K562 (cell line): ENCODE results near the gene ACTL10. TPM values are rescaled to one million over a fixed set of nuclear protein-coding genes. Genes with fewer than 3 reads are reported as not detected.

ENCODE experiments used
- EP300 ChIP-seq: IDR thresholded peaks from 2 replicates; pipeline ENCODE4 v1.6.1; 2012; ENCODE audit warnings: low read length, improper control_type of control experiment
- HDAC2 ChIP-seq: fragments of 450-650 bp; IDR thresholded peaks from 2 replicates; pipeline ENCODE4 v1.6.1; 2016; ENCODE audit warnings: mild to moderate bottlenecking
- NR2C1 ChIP-seq, 2 experiments: fragments of 450-650 bp; IDR thresholded peaks; 2 replicates each; pipeline ENCODE4 v1.6.1; 2017; ENCODE audit warnings: mild to moderate bottlenecking in 2 of 2, antibody characterized with exemption in 1 of 2, inconsistent platforms in 1 of 2, missing compliant biosample characterization in 1 of 2, missing genetic modification characterization in 1 of 2
- NR2C2 ChIP-seq, 2 experiments: fragments of 200-800 bp in 1 of 2; sonication (Bioruptor generic) in 1 of 2; sonication (generic) in 1 of 2; formaldehyde crosslinking in 1 of 2; IDR thresholded peaks; 2 replicates each; pipeline versions ENCODE4 v1.6.1 to v1.8.0; 2016 to 2022; ENCODE audit warnings: mild to moderate bottlenecking in 1 of 2, missing compliant biosample characterization in 1 of 2, missing genetic modification characterization in 1 of 2, missing genetic modification reagents in 1 of 2
- RB1 ChIP-seq: fragments of 450-650 bp; IDR thresholded peaks from 2 replicates; pipeline ENCODE4 v1.6.1; 2017; ENCODE audit warnings: low read depth, mild to moderate bottlenecking
- RBM22 ChIP-seq: fragments of 200-400 bp; formaldehyde crosslinking; IDR thresholded peaks from 2 replicates; pipeline ENCODE4 v1.6.1; 2018; ENCODE audit warnings: low read length, low read depth; ENCODE audit not compliant: poor library complexity, severe bottlenecking
- RCOR1 ChIP-seq, 2 experiments: IDR thresholded peaks; 2 replicates each; pipeline ENCODE4 v1.6.1; 2012; ENCODE audit warnings: low read depth in 2 of 2, low read length in 2 of 2, borderline replicate concordance in 1 of 2, improper control_type of control experiment in 1 of 2
- TAF9B ChIP-seq: fragments of 450-650 bp; IDR thresholded peaks from 2 replicates; pipeline ENCODE4 v1.6.1; 2018; ENCODE audit warnings: mild to moderate bottlenecking; ENCODE audit not compliant: partially characterized antibody
- TBP ChIP-seq: optimal IDR thresholded peaks from 2 replicates; pipeline ENCODE3; 2011; ENCODE audit warnings: low read depth, low read length, improper control_type of control experiment
- TCF3 ChIP-seq: sonication (generic); formaldehyde crosslinking; IDR thresholded peaks from 2 replicates; pipeline ENCODE4 v1.4.0; 2020; ENCODE audit warnings: mild to moderate bottlenecking, missing genetic modification reagents
- ZNF23 ChIP-seq: fragments of 250-450 bp; sonication (Bioruptor Pico); IDR thresholded peaks from 2 replicates; pipeline ENCODE4 v1.4.0; 2020; ENCODE audit warnings: mild to moderate bottlenecking
- ZNF561 ChIP-seq: fragments of 450-650 bp; formaldehyde crosslinking; conservative IDR thresholded peaks from 2 replicates; pipeline ENCODE4 v1.4.0; 2020; ENCODE audit warnings: mild to moderate bottlenecking, moderate library complexity
- ZNF668 ChIP-seq: fragments of 250-450 bp; sonication (Bioruptor Pico); IDR thresholded peaks from 2 replicates; pipeline ENCODE4 v1.8.0; 2022; ENCODE audit warnings: mild to moderate bottlenecking, inconsistent platforms
- ZNF707 ChIP-seq: fragments of 250-450 bp; sonication (Bioruptor Pico); conservative IDR thresholded peaks from 2 replicates; pipeline ENCODE4 v1.8.0; 2022; ENCODE audit warnings: inconsistent platforms, mild to moderate bottlenecking, moderate library complexity
- ZNF77 ChIP-seq: fragments of 250-450 bp; sonication (Bioruptor Pico); IDR thresholded peaks from 2 replicates; pipeline ENCODE4 v1.5.0; 2020
- polyA plus RNA-seq, 8 experiments: library from polyadenylated mRNA; depleted of rRNA in 4 of 8; stranded (reverse) in 5 of 8; unstranded in 3 of 8; fragments of >200 nt; fragmentation: Nextera tagmentation in 2 of 8; fragmentation: Illumina TruSeq in 1 of 8; extraction: Ambion mirVana in 2 of 8; extraction: Trizol in 1 of 8; gene quantifications; 2 replicates each; pipeline versions ENCODE4 v1.2.1 to v1.2.3, GENCODE V29; 2011 to 2014; ENCODE audit warnings: inconsistent platforms in 1 of 8, missing spikeins in 1 of 8
- total RNA-seq, 7 experiments: library from RNA; depleted of rRNA in 6 of 7; stranded (reverse); fragments of >200 nt in 6 of 7; fragmentation: Illumina TruSeq in 2 of 7; extraction: Trizol in 2 of 7; gene quantifications; 2 replicates each; pipeline versions ENCODE4 v1.2.1 to v1.2.3, GENCODE V29; 2011 to 2021; ENCODE audit warnings: low replicate concordance in 1 of 7
- TF ChIP-seq, protein P1 (sequence below): sonication (generic); formaldehyde crosslinking; IDR thresholded peaks from 2 replicates; pipeline ENCODE4 v1.8.1; 2023; ENCODE audit warnings: mild to moderate bottlenecking, missing genetic modification reagents
- TF ChIP-seq, protein P2 (sequence below): fragments of 250-450 bp; sonication (Bioruptor Pico); IDR thresholded peaks from 2 replicates; pipeline ENCODE4 v1.5.1; 2021; ENCODE audit warnings: mild to moderate bottlenecking
- TF ChIP-seq, protein P3 (sequence below): fragments of 250-450 bp; sonication (Bioruptor Pico); IDR thresholded peaks from 2 replicates; pipeline ENCODE4 v1.5.0; 2020; ENCODE audit warnings: mild to moderate bottlenecking, borderline replicate concordance
- TF ChIP-seq, protein P4 (sequence below): sonication (generic); IDR thresholded peaks from 2 replicates; pipeline ENCODE4 v1.6.1; 2016
- TF ChIP-seq, protein P5 (sequence below): sonication (generic); formaldehyde crosslinking; IDR thresholded peaks from 2 replicates; pipeline ENCODE4 v1.8.0; 2022; ENCODE audit warnings: mild to moderate bottlenecking, missing genetic modification reagents, borderline replicate concordance

Gene ACTL10
- total and polyA plus RNA-seq, 9 of the 15 experiments (the other 6 are each of a cell fraction or from before 2014, with no cell fraction given) = 0.07 to 0.14 TPM; not detected in 7

DNA sequence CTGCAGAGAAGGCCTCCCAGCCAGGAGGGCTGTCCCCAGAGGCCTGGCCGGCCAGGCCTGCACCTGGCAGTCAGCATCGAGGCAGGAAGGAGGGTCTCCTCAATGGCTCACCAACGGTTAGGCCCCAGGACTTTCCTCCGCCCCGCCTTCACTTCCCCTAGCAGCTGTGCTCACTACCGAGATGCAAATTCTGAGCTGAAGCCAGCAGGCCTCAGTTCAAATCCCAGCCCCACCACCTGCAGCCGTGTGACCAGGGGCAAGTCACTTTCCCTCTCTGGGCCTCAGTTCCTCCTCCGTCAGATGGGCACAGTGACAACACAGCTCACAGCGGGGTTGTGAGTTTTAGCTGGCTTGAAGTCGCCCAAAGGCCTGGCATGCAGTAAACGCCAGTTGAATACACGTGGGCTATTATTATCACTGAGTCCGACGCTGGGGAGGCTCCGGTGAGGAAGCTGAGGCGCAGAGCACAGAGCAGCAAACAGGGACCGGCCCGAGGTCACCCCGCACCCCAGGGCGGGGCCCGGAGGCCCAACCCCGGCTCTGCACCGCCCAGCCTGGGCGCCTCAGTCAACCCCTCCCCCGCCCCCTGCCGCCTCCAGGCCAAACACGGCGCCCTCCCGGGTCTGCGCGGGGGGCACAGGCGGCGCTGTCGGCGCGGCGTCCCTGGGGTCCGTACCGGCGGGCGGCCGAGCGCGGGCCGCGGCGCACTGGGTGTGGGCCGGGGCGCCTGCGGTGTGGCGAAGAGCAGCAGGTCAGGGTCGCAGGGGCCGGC is 18.8 kb downstream of the ACTL10 start (continued):
- TF ChIP-seq, protein P1, sequence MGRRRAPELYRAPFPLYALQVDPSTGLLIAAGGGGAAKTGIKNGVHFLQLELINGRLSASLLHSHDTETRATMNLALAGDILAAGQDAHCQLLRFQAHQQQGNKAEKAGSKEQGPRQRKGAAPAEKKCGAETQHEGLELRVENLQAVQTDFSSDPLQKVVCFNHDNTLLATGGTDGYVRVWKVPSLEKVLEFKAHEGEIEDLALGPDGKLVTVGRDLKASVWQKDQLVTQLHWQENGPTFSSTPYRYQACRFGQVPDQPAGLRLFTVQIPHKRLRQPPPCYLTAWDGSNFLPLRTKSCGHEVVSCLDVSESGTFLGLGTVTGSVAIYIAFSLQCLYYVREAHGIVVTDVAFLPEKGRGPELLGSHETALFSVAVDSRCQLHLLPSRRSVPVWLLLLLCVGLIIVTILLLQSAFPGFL (CRISPR knock-in tag) = no peak
- TF ChIP-seq ZNF707 (CRISPR knock-in tag) = no peak
- no peak; the same call in 1 of the 2 replicates for TF ChIP-seq TCF3
- TF ChIP-seq TAF9B = no peak
- peak in 1 of 2 experiments; percentile 34; a peak in 1 of 4 replicates for TF ChIP-seq RCOR1 (IDR thresholded peaks at IDR 0.05; ENCODE audit: borderline replicate concordance in 1 of 2, low read depth in 2 of 2, low read length in 2 of 2)
- no peak for TF ChIP-seq ZNF77 (CRISPR knock-in tag)
- TF ChIP-seq, protein P2, sequence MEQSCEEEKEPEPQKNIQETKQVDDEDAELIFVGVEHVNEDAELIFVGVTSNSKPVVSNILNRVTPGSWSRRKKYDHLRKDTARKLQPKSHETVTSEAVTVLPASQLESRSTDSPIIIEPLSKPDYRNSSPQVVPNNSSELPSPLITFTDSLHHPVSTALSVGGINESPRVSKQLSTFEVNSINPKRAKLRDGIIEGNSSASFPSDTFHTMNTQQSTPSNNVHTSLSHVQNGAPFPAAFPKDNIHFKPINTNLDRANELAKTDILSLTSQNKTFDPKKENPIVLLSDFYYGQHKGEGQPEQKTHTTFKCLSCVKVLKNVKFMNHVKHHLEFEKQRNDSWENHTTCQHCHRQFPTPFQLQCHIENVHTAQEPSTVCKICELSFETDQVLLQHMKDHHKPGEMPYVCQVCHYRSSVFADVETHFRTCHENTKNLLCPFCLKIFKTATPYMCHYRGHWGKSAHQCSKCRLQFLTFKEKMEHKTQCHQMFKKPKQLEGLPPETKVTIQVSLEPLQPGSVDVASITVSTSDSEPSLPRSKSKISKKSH = no peak
- TF ChIP-seq, protein P3, sequence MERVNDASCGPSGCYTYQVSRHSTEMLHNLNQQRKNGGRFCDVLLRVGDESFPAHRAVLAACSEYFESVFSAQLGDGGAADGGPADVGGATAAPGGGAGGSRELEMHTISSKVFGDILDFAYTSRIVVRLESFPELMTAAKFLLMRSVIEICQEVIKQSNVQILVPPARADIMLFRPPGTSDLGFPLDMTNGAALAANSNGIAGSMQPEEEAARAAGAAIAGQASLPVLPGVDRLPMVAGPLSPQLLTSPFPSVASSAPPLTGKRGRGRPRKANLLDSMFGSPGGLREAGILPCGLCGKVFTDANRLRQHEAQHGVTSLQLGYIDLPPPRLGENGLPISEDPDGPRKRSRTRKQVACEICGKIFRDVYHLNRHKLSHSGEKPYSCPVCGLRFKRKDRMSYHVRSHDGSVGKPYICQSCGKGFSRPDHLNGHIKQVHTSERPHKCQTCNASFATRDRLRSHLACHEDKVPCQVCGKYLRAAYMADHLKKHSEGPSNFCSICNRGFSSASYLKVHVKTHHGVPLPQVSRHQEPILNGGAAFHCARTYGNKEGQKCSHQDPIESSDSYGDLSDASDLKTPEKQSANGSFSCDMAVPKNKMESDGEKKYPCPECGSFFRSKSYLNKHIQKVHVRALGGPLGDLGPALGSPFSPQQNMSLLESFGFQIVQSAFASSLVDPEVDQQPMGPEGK (CRISPR knock-in tag) = no peak
- TF ChIP-seq RBM22 = no peak
- no peak for TF ChIP-seq RB1
- no peak for TF ChIP-seq ZNF561 (CRISPR knock-in tag)
- TF ChIP-seq EP300 = no peak
- TF ChIP-seq NR2C1 (IDR thresholded peaks at IDR 0.05) = no peak
- TF ChIP-seq NR2C1 (tag; IDR thresholded peaks at IDR 0.05) = no peak
- TF ChIP-seq HDAC2 = no peak
- no peak for TF ChIP-seq ZNF668 (CRISPR knock-in tag)
- TF ChIP-seq, protein P4, sequence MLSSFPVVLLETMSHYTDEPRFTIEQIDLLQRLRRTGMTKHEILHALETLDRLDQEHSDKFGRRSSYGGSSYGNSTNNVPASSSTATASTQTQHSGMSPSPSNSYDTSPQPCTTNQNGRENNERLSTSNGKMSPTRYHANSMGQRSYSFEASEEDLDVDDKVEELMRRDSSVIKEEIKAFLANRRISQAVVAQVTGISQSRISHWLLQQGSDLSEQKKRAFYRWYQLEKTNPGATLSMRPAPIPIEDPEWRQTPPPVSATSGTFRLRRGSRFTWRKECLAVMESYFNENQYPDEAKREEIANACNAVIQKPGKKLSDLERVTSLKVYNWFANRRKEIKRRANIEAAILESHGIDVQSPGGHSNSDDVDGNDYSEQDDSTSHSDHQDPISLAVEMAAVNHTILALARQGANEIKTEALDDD = no peak
- TF ChIP-seq, protein P5, sequence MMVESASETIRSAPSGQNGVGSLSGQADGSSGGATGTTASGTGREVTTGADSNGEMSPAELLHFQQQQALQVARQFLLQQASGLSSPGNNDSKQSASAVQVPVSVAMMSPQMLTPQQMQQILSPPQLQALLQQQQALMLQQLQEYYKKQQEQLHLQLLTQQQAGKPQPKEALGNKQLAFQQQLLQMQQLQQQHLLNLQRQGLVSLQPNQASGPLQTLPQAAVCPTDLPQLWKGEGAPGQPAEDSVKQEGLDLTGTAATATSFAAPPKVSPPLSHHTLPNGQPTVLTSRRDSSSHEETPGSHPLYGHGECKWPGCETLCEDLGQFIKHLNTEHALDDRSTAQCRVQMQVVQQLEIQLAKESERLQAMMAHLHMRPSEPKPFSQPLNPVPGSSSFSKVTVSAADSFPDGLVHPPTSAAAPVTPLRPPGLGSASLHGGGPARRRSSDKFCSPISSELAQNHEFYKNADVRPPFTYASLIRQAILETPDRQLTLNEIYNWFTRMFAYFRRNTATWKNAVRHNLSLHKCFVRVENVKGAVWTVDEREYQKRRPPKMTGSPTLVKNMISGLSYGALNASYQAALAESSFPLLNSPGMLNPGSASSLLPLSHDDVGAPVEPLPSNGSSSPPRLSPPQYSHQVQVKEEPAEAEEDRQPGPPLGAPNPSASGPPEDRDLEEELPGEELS (CRISPR knock-in tag) = 0 out of 2 replicates have a peak, but pooled peaks have one; percentile 46
- TF ChIP-seq NR2C2 (CRISPR knock-in tag; IDR thresholded peaks at IDR 0.05) = no peak
- TF ChIP-seq NR2C2 (tag; IDR thresholded peaks at IDR 0.05) = no peak
- no peak for TF ChIP-seq ZNF23 (CRISPR knock-in tag)
- no peak for TF ChIP-seq TBP
